Stimulated activated naive CD8-positive, alpha-beta T cell treated with anti-CD3 and anti-CD28 coated beads, Interleukin-15, amount 100 ng/mL, for 72 hours (primary cell): ENCODE data around the gene NRXN2.
"Not testable (repeated sequence)": the region's sequence is repeated elsewhere in the genome, so short reads cannot be mapped to it uniquely, and the experiment has no call there.

Experiments
- ATAC-seq: fragments of 150-1000 bp; cut with Tn5 transposase; 2 replicates; pipeline ENCODE4 v1.10.0; 2021; ENCODE audit warnings: mild to moderate bottlenecking, moderate library complexity
- DNase-seq, 2 donors: peaks; one replicate each; pipeline ENCODE4 v3.0.0; 2021 to 2022
- H3K27ac Mint-ChIP-seq, 2 donors: one replicate each; pipeline ENCODE4 v1.8.0; 2022; ENCODE audit warnings: mild to moderate bottlenecking in 2 of 2, mixed read lengths in 2 of 2, moderate library complexity in 2 of 2
- H3K27me3 Mint-ChIP-seq: one replicate; pipeline ENCODE4 v1.8.0; 2022; ENCODE audit warnings: mixed read lengths
- H3K4me1 Mint-ChIP-seq: one replicate; pipeline ENCODE4 v1.8.0; 2022; ENCODE audit warnings: mild to moderate bottlenecking, mixed read lengths
- H3K4me3 Mint-ChIP-seq, 2 donors: one replicate each; pipeline ENCODE4 v1.8.0; 2022; ENCODE audit warnings: mild to moderate bottlenecking in 2 of 2, mixed read lengths in 2 of 2, moderate library complexity in 1 of 2
- H3K9me3 Mint-ChIP-seq, 2 donors: one replicate each; pipeline ENCODE4 v1.8.0; 2022; ENCODE audit warnings: mixed read lengths in 2 of 2

NRXN2 gene

GRCh38 chr11:64604458-64605243 lies 118.3 kb downstream of the NRXN2 start:
- Mint-ChIP-seq H3K4me1 (peaks cover 5% of the 10 kb centered on the region), H3K9me3 (no peaks in the 10 kb centered on the region), H3K4me3 (no peak overlapping the region), H3K27ac (no peak overlapping the region), H3K27me3 (peaks cover 13% of the 10 kb centered on the region)
- ATAC-seq (no peak), DNase-seq (no peak)

DNA sequence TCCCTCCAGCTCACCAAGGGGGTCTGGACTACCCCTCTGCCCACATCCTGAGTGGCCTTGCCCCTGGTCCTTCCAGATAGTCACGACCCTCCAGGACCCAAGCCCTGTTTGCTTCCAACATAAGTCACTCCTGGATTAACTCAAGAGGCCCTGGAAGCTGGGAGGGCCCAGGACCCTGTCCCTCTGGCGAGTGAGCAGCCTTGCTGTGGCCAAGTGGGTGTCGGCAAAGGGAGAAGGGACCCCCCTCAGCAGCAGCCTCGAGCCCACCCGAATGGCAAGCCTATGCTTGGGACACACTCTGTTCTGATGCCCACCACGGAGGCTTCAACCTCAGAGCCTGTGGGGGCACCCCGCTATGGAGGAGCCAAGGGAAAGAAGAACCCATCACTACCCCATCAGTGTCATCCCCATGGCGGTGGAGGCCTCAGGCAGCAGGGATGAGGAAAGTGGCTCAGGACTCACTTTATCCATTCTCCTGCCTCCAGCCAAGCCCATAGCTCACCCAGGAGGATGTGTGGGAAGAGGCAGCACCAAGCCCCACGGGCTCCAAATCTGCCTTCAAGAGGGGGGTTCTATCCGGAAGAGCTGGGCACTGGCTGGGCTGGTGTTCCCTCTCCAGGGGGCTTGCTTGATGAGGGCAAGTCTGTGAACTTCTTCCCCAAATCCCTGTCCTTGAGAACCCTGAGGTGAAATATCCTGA lies 119.4 kb downstream of the NRXN2 start:
- DNase-seq (no peak), ATAC-seq (no peak)
- Mint-ChIP-seq H3K9me3 (no peaks in the 10 kb centered on the region), H3K4me1 (no peaks in the 10 kb centered on the region), H3K27me3 (peaks cover 13% of the 10 kb centered on the region), H3K27ac (no peak overlapping the region), H3K4me3 (no peak overlapping the region)

- no peak for ATAC-seq
- Mint-ChIP-seq H3K4me1 (no peaks in the 10 kb centered on the region), H3K27ac (no peak overlapping the region), H3K27me3 (peaks cover 13% of the 10 kb centered on the region), H3K9me3 (no peaks in the 10 kb centered on the region), H3K4me3 (no peak overlapping the region)
- no peak for DNase-seq
These were observed 120.4 kb downstream of the NRXN2 start for GRCh38 chr11:64602466-64603070.

DNA sequence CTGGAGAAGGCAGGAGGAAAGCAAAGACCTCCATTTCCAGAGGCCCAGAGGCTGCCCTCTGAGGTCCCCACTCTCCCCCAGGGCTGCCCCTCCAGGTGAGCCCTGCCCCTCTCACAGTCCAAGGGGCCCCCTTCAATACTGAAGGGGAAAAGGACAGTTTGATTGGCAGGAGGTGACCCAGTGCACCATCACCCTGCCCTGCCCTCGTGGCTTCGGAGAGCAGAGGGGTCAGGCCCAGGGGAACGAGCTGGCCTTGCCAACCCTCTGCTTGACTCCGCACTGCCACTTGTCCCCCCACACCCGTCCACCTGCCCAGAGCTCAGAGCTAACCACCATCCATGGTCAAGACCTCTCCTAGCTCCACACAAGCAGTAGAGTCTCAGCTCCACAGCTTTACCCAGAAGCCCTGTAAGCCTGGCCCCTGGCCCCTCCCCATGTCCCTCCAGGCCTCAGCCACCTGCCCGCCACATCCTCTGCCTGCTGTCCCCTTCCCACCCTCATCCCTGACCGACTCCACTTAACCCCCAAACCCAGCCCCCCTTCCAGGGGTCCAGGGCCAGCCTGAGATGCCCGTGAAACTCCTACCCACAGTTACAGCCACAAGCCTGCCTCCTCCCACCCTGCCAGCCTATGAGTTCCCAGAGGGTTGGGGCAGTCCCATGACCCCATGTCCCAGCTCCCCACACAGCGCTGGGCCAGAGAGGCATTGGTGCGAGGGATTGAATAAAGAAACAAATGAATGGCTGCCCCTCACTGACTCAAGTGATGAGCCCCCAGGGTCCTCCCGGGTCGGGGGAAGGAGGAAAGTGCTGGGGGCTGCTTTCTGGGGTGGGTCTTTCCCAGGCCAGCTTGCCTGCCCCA lies 121.2 kb downstream of the NRXN2 start:
- Mint-ChIP-seq H3K27ac (no peak overlapping the region), H3K4me3 (no peak overlapping the region), H3K27me3 (peaks cover 13% of the 10 kb centered on the region), H3K4me1 (no peaks in the 10 kb centered on the region), H3K9me3 (no peaks in the 10 kb centered on the region)
- no peak for DNase-seq
- no peak for ATAC-seq

- no peak for DNase-seq
- Mint-ChIP-seq H3K27me3 (peaks cover 11% of the 10 kb centered on the region), H3K27ac (no peak overlapping the region), H3K9me3 (no peaks in the 10 kb centered on the region), H3K4me1 (no peaks in the 10 kb centered on the region), H3K4me3 (no peak overlapping the region)
- ATAC-seq, result no peak
These were observed 122.6 kb downstream of the NRXN2 start for GRCh38 chr11:64600281-64600992.

DNA sequence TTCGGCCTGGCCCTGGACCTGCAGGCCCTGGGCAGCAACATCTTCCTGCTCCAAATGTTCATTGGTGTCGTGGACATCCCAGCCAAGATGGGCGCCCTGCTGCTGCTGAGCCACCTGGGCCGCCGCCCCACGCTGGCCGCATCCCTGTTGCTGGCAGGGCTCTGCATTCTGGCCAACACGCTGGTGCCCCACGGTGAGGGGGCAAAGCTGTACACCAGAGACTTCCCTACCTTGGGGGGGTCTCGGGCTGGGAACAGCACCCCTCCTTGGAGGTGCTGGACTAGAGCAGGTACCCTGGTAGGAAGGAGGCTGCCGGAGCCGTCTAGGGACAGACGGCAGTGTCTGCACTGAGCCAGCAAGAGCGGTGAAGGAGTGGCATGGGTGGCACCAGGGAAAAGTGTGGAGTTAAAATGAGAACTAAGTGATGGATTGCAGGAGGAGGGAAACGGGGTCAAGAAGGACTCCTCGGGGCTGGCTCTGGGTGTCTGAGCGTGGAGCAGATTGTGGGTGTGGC lies 123.2 kb downstream of the NRXN2 start:
- DNase-seq (no peak), ATAC-seq (no peak)
- Mint-ChIP-seq H3K27ac (no peak overlapping the region), H3K4me1 (no peaks in the 10 kb centered on the region), H3K4me3 (no peak overlapping the region), H3K27me3 (peaks cover 4% of the 10 kb centered on the region), H3K9me3 (no peaks in the 10 kb centered on the region)

DNA sequence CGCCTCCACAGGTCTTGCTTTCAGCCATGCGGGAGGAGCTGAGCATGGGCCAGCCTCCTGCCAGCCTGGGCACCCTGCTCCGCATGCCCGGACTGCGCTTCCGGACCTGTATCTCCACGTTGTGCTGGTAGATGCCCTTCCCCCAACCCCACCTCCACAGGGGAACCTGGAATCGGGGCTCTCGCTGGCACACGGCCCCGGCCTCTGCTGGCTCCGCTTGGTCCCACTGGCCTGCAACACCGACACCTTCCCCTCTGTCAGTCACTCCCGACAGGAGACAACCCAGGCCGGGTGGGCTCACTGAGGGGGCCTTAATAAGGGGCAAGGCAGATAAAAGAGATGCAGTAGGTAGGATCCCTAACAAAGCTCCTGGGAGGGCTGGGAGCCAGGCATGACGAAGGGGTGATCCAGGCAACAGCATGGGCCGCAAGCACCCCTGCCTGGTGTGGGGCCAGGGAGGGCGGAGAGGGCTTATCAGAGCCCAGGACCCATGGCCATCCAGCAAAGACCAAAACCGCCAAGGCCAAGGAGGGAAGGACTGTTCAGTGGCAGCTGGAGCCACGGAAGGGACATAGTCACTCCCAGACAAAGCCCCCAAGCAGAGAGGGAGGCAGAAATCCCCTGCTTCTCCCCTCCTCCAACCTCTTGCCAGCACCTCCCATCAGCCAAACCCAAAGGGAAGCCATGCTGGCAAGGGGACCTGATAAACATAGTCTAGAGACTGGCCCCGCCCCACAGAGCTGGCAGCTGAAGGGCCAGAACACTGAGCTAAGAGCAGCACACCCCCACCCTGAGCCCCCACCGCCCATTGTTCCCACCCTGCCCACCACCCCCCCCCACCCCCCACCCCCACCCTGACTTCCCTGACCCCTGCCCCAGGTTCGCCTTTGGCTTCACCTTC lies 124.0 kb downstream of the NRXN2 start:
- ATAC-seq, result no peak

DNA sequence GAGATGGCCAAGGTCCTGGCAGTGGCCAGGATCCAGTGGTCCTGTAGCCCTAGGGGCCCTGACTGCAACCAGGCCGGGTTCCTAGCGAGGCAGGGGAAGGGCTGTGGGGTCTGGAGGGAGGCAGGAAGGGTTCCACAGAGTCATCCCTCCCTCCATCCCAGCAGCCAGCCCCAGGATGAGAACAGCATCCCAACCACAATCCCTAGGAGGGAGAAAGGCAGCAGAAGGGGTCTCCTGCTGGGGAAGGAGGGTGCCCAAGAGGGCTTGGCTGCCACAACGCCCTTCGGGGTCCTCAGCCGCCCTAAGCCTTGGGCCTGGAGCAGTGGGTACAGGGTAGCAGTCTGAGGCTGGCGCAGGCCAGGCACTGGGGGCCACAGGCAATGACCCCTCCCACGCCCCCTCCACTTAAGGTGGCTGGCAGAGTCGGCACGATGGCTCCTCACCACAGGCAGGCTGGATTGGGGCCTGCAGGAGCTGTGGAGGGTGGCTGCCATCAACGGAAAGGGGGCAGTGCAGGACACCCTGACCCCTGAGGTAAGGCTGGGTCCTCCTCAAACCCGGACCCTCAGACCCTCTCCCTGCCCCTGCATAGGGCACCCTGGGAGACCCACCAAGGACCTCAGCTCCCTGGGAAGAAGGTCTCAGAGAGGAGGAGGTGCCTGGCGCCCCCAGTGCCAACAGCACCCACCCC lies 124.7 kb downstream of the NRXN2 start:
- H3K9me3 Mint-ChIP-seq, result no peaks in the 10 kb centered on the region
- no peaks in the 10 kb centered on the region for H3K27me3 Mint-ChIP-seq
- no peak for DNase-seq
- H3K27ac Mint-ChIP-seq, result no peak overlapping the region
- H3K4me3 Mint-ChIP-seq, result no peak overlapping the region
- H3K4me1 Mint-ChIP-seq, result no peaks in the 10 kb centered on the region
- no peak for ATAC-seq

More for the DNA sequence above, 124.0 kb downstream of the NRXN2 start:
- H3K4me3 Mint-ChIP-seq, result no peak overlapping the region
- no peak overlapping the region for H3K27ac Mint-ChIP-seq
- no peaks in the 10 kb centered on the region for H3K4me1 Mint-ChIP-seq
- no peaks in the 10 kb centered on the region for H3K9me3 Mint-ChIP-seq
- DNase-seq, result no peak
- H3K27me3 Mint-ChIP-seq, result no peaks in the 10 kb centered on the region

DNA sequence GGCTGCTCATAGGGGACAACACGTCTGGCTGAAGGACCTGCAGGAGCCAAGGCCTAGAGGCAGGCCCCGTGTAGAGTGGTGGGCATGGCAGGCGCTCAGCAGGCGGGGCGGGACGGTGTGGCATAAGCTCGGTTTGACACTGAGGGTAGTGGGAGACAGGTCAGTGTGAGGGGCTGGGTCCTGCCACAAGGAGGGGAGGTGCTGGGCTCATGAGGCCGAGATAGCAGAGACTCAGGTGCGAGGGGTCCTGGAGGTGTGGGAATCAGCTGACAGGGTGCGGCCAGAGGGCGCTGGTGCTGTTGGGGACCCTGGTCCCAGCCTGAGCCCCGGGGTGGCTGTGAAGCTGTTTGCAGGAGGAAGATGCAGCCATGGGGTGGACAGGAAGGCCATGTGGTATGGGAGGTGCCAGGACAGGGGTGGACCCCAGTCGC lies 125.3 kb downstream of the NRXN2 start:
- ATAC-seq, result no peak
- H3K9me3 Mint-ChIP-seq, result no peaks in the 10 kb centered on the region
- peak overlapping the region in 1 of 2 donors; percentile 41 for H3K27ac Mint-ChIP-seq
- DNase-seq, result no peak
- no peaks in the 10 kb centered on the region for H3K4me1 Mint-ChIP-seq
- no peak overlapping the region for H3K4me3 Mint-ChIP-seq
- H3K27me3 Mint-ChIP-seq, result no peaks in the 10 kb centered on the region

DNA sequence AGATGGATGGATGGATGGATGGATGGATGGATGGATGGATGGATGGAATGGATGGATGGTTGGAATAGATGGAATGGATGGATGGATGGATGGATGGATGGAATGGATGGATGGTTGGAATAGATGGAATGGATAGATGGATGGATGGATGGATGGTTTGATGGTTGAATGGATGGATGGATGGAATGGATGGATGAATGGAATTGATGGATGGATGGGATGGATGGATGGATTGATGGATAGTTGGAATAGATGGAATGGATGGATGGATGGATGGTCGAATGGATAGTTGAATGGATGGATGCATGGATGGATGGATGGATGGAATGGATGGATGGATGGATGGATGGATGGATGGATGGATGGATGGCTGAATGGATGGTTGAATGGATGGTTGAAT lies 127.1 kb downstream of the NRXN2 start:
- H3K27me3 Mint-ChIP-seq, ATAC-seq, DNase-seq, H3K9me3 Mint-ChIP-seq, H3K4me1 Mint-ChIP-seq, H3K27ac Mint-ChIP-seq, H3K4me3 Mint-ChIP-seq: not testable (repeated sequence)

- H3K27me3 Mint-ChIP-seq, result no peaks in the 10 kb centered on the region
- H3K4me3 Mint-ChIP-seq, result no peak overlapping the region
- ATAC-seq, result no peak
- no peaks in the 10 kb centered on the region for H3K4me1 Mint-ChIP-seq
- H3K27ac Mint-ChIP-seq, result no peak overlapping the region
- peaks cover 1 to 4% of the 10 kb centered on the region in 2 donors for H3K9me3 Mint-ChIP-seq
- DNase-seq, result no peak
These were observed 128.6 kb downstream of the NRXN2 start for GRCh38 chr11:64594159-64594939.

DNA sequence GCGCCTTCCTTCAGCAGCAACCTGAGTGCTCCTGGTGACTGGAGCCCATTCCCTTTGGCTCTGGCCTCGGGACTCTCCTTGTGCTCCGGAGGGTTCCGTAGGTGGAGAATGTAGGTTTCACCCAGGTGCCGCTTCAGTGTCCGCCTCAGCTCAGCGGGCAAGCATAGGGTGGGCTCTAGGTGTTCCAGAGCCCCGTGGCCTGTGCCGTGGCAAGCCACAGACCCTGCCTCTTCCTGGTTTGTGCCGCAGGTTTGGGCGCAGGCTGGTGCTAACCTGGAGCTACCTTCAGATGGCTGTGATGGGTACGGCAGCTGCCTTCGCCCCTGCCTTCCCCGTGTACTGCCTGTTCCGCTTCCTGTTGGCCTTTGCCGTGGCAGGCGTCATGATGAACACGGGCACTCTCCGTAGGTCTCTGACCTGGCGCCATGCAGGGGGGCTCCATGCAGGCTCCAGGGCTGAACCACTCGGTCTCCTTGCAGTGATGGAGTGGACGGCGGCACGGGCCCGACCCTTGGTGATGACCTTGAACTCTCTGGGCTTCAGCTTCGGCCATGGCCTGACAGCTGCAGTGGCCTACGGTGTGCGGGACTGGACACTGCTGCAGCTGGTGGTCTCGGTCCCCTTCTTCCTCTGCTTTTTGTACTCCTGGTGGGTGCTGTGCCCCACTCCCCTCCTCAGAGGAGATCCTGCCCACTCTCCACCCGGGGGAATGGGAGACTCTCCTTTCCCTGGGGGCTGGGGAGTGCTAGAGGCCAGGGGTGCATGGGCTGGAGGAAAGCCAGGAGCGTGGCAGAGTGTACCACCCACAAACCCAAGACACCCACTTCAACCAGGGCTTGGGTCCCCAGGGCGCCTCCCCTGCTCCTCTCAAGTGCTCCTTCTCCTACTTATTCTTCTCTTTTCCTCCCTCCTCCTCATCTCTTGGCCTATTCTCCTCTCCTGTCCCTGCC lies 129.6 kb downstream of the NRXN2 start:
- Mint-ChIP-seq H3K27me3 (no peaks in the 10 kb centered on the region), H3K4me3 (no peak overlapping the region), H3K27ac (no peak overlapping the region), H3K4me1 (no peaks in the 10 kb centered on the region), H3K9me3 (peaks cover 7 to 13% of the 10 kb centered on the region in 2 donors)
- ATAC-seq (no peak), DNase-seq (no peak)
